ENCODE measurements around the gene TRPM4.

TRPM4 gene

GRCh38 chr19:49201042-49201441 lies 43.5 kb downstream of the TRPM4 start:
- TF ChIP-seq FOXP2 (optimal IDR thresholded peaks at IDR 0.05; ENCODE audit: borderline replicate concordance, extremely low read depth, extremely low read length, insufficient read depth) (no peak), SIN3A (IDR thresholded peaks at IDR 0.05; ENCODE audit: borderline replicate concordance, insufficient read depth, low read length) (no peak), POLR2AphosphoS5 (IDR thresholded peaks at IDR 0.05; ENCODE audit: low read depth, low read length) (no peak), TAF1 (IDR thresholded peaks at IDR 0.05; ENCODE audit: borderline replicate concordance, insufficient read depth, low read length) (no peak), REST (IDR thresholded peaks at IDR 0.05; ENCODE audit: insufficient read depth in 1 of 2, low read depth in 2 of 2, low read length in 2 of 2) (no peak)

GRCh38 chr19:49205114-49205513 lies 47.5 kb downstream of the TRPM4 start:
- TF ChIP-seq POLR2AphosphoS5 (IDR thresholded peaks at IDR 0.05; ENCODE audit: low read depth, low read length) (no peak), FOXP2 (optimal IDR thresholded peaks at IDR 0.05; ENCODE audit: borderline replicate concordance, extremely low read depth, extremely low read length, insufficient read depth) (no peak), SIN3A (IDR thresholded peaks at IDR 0.05; ENCODE audit: borderline replicate concordance, insufficient read depth, low read length) (no peak), TAF1 (IDR thresholded peaks at IDR 0.05; ENCODE audit: borderline replicate concordance, insufficient read depth, low read length) (no peak), REST (IDR thresholded peaks at IDR 0.05; ENCODE audit: insufficient read depth in 1 of 2, low read depth in 2 of 2, low read length in 2 of 2) (no peak)

DNA sequence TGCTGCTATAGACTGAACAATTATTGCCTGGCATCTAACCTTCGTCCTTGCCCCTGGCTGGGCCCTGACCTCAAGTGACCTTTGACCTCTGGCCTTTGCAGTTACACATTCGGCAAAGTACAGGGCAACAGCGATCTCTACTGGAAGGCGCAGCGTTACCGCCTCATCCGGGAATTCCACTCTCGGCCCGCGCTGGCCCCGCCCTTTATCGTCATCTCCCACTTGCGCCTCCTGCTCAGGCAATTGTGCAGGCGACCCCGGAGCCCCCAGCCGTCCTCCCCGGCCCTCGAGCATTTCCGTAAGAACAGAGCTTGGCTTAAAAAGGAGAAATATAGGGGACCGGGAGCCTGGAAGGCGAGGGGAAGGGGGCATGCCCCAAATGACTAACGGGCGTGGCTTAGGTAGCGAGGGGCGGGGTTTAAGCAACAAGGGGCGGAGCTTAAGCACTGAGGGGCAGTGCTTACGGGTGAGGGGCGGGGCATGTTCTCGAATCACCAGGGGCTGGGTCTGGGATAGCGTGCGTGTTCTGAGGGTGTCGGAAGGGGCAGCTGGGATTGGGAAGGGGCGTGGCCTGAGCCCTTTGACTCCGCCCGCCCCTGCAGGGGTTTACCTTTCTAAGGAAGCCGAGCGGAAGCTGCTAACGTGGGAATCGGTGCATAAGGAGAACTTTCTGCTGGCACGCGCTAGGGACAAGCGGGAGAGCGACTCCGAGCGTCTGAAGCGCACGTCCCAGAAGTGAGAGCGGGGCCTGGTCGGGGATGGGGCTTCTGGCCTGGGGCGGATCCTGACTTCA lies 52.7 kb downstream of the TRPM4 start:
- TF ChIP-seq REST (IDR thresholded peaks at IDR 0.05; ENCODE audit: insufficient read depth in 1 of 2, low read depth in 2 of 2, low read length in 2 of 2) (no peak), FOXP2 (optimal IDR thresholded peaks at IDR 0.05; ENCODE audit: borderline replicate concordance, extremely low read depth, extremely low read length, insufficient read depth) (no peak)

GRCh38 chr19:49210901-49211451 lies 53.4 kb downstream of the TRPM4 start:
- TF ChIP-seq TAF1 (IDR thresholded peaks at IDR 0.05; ENCODE audit: borderline replicate concordance, insufficient read depth, low read length) (no peak), SIN3A (IDR thresholded peaks at IDR 0.05; ENCODE audit: borderline replicate concordance, insufficient read depth, low read length) (no peak), REST (IDR thresholded peaks at IDR 0.05; ENCODE audit: insufficient read depth in 1 of 2, low read depth in 2 of 2, low read length in 2 of 2) (no peak), FOXP2 (optimal IDR thresholded peaks at IDR 0.05; ENCODE audit: borderline replicate concordance, extremely low read depth, extremely low read length, insufficient read depth) (no peak), POLR2AphosphoS5 (IDR thresholded peaks at IDR 0.05; ENCODE audit: low read depth, low read length) (no peak)
